ENCODE measurements around the gene PLEKHH1.

GRCh38 chr14:67510121-67510520, 23.0 kb upstream of the PLEKHH1 start:
- TF ChIP-seq CTCF (IDR thresholded peaks at IDR 0.05), result no peak
- TF ChIP-seq REST (IDR thresholded peaks at IDR 0.05; ENCODE audit: insufficient read depth in 1 of 2, low read depth in 2 of 2, low read length in 1 of 2), result no peak
- no peak for TF ChIP-seq POLR2AphosphoS5 (IDR thresholded peaks at IDR 0.05; ENCODE audit: low read depth, low read length)
- no peak for TF ChIP-seq SIN3A (IDR thresholded peaks at IDR 0.05; ENCODE audit: borderline replicate concordance, insufficient read depth, low read depth, low read length)
- no peak for TF ChIP-seq TCF7L2 (IDR thresholded peaks at IDR 0.05; ENCODE audit: low read depth, low read length)

Measured in Panc1 (cell line).